GM19372 (cell line): ENCODE results near the gene MYL3.
"Not testable (repeated sequence)": the region's sequence is repeated elsewhere in the genome, so short reads cannot be mapped to it uniquely, and the experiment has no call there.

Source experiments
- ATAC-seq: cut with Tn5 transposase; IDR thresholded peaks from one replicate; pipeline ENCODE4 v1.9.1; 2021; ENCODE audit warnings: mild to moderate bottlenecking, low read depth, moderate library complexity; ENCODE audit not compliant: unreplicated experiment

MYL3 gene

DNA sequence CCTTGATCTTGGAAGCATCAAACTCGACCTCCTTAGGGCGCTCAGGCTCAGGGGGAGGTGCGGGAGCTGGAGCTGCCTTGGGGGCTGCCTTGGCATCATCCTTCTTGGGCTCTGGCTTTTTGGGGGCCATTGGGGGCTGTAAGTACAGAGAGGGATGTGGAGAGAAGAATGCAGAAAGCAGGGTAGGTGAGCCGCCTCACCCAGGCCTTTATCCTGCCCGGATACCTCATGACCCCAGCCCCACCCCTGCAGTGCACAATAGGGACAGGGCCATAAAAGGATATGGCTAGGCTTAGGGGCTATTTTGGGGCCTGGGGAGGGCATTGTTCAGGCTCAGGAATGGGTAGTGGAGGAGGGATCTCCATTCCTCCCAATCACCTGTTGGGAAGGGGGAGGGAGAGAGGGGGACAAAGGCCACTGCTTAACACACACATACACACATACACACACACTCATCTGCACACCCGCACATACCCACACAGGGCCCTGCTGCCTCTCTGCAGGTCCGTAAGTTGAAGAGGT, at the start of gene MYL3:
Gene MYL3 (minus strand): TSS at position 184 of the 522 bp plus-strand sequence. CDS start 54 bp downstream, at position 130.
- no peak for ATAC-seq

DNA sequence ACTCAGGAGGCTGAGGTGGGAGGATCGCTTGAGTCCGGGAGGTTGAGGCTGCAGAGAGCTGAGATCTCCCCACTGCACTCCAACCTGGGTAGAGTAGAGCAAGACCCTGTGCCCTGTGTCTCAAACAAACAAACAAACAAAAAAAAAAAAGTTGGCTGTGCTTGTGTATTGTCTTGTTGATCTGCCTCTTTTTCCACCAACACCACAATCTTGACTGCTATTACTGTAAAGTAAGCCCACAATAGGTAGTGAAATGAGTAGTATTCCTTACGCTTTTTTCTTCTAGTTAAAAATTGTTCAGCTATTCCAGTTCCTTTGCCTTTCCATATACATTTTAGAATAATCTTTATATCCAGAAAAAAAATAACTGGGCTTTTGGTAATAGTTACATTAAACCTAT, 49.7 kb upstream of the MYL3 start:
- ATAC-seq = no peak

DNA sequence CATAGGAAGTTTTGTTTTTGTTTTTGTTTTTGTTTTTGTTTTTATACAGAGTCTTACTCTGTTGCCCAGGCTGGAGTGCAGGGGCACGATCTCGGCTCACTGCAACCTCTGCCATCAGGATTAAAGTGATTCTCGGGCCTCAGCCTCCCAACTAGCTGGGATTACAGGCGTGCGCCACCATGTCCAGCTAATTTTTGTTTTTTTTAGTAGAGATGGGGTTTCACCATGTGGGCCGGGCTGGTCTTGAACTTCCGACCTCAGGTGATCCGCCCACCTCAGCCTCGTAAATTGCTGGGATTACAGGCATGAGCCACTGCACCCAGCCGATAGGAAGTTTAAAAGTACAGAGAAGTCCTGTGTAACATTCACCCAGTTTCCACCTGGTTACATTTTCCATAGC, 47.7 kb upstream of the MYL3 start:
- not testable (repeated sequence) for ATAC-seq

DNA sequence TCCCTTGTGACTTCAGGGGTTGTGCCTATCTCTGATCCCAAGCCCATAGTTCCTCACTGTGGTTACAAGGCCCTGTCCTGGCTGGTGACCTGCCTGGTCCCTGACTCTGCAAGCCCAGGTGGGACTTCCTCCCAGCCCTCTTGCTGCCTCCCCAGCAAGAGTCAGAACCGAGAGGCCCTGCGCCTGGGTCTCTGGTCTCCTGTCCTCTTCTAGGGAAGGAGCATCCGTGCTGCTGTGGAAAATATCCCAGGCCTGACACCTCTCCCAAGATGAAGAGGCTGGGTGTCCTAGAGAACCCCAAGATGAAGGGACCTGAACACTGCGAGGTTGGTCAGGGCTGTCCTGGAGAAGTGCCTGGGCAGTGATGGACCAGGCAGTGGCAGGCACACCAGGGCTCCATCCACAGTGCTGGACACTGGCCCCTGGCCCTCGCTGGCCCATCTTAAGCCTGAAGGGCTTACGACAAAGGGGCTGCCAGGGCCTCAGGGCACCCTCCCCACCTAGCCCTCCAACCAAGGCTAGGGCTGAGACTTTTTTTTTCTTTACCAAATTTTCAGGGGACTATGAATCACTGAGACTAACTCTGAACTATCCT, 47.0 kb upstream of the MYL3 start:
- ATAC-seq = no peak

DNA sequence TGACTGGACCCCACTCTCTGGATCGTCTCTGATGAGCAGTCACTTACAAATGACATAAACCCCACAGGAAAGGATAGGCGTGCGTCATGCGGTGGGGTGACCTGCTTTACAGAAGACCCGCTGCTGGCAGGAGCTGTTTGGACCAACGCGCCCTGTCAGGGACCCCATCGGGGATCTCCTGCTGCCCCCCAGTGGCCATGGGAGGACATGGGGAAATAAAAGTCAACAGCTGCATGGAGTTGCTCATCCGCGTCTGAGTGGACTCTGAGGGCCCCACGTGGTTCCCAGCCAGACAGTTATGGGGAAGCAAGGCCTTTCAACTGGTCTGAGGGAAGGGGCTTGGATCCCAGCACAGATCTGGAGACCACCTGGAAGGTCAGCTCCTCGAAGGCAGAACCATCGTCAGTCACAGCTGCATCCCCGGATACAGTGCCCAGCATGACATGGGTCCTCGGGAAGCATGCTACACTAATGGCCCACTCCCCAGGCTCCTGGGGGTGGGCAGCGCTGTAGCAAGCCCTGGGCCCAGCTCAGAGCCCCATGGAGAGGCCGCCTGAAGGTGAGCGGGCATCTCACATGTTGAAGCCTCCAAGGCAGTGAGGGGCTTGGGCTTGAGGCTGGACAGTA, 46.4 kb upstream of the MYL3 start:
- ATAC-seq = no peak

DNA sequence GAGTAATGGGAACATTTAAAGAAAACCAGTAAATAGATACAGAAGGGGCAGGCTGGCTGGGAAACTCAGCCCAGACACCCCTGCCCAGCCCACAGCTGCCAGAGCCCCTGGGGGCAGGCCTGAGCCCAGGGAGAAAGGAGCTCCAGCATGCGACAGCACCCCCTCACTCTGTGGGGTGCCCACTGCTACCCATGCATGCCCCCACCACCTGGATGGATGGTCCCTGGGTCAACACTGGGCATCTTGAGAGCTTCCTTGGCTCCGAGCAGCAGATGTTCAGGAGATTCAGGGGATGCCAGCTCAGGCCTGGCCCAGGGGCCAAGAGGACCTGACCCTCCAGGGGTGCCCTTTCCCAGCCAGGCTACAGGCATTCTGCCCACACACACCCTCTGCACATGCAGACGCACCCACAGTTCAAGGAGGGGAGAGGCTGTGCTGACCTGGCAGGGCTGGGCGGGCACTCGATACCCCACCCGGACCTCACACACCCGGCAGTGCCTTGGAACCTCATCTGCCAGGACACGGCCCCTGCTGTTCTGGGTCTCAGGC, 45.8 kb upstream of the MYL3 start:
- ATAC-seq = no peak

DNA sequence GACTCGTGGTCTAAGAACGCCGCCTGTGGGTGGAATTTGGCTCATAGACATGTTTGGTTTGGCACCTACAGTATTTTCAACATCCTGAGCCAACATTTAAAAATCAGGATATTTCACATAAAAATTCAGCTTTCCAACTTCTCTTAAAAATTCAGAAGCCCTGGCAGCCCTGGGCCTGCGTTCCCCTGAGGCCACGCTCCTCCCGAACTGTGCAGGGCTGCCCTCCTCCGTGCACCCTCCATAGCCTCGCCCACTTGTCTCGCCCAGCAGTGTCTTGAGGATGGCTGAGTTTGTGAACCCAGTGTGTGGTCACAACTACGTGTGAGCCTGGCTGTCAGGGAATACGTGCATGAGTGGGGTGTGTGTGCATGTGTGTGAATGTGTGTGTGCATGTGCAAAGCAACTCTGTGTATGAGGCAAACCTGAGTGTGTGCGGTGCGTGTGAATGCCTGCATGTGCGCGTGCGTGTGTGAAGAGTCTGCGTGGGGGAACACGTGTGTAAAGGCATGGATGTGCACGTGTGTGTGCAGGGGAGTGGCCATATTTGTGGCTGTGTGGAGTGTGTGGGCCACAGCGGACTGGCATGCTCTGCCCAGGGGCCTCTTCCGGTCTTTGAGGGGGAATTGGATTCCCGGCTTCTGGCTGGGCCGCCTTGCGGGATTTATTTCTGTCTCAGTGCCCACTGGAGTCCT, 45.2 kb upstream of the MYL3 start:
- ATAC-seq = no peak

DNA sequence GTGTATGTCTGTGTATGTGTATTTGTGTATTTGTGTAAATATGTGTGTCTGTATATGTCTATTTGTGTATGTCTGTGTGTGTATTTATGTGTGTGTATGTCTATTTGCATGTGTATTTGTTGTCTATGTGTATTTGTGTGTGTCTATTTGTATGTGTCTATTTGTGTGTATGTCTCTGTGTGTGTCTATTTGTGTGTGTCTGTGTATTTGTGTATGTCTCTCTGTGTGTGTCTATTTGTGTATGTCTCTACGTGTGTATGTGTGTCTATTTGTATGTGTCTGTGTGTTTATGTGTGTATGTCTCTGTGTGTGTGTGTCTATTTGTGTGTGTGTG, 44.7 kb upstream of the MYL3 start:
- ATAC-seq = no peak

DNA sequence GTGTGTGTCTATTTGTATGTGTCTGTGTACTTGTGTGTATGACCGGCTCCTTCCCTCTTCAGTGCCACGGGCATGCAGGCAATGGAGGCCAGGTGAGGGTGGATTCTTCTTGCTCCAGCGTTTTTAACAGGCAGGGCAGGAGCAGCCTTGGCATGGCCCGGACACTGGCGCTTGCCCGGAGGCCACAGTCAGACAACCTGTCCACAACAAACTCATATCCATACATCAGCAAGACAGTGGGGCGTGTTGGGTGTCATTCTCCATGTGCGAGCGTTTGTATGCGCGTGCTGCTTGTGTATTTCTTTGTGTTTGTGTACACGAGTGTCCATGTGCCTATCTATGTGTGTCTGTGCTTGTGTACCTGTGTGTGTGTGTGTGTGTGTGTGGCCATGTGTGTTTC, 44.0 kb upstream of the MYL3 start:
- no peak for ATAC-seq

DNA sequence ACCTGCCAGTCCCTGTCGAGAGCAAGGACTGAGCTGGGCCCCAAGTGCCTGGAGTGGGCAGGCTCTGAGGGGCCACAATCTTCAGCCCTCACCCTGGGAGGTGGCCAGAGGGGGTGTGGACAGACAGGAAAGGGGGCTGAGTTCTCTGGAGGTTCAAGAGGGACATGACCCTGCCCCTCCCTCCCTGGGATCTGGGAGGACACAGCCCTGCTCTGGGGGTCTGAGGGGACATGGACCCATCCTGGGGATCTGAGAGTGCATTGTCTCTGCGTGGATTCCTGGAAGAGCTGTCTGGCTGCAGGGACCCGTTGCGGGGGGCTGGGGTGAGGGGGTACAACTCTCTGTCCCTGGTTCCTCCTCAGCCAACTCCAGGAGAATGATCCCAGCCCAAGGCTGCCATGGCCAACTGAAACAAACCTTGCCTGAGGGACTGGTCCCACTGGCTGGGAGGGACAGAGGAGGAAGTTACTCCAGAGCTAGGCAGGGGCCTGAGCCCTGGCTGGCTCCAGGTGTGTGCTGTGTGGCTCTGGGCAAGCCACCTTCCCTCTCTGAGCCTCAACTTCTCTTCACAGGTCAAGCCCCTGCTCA, 43.3 kb upstream of the MYL3 start:
- no peak for ATAC-seq

DNA sequence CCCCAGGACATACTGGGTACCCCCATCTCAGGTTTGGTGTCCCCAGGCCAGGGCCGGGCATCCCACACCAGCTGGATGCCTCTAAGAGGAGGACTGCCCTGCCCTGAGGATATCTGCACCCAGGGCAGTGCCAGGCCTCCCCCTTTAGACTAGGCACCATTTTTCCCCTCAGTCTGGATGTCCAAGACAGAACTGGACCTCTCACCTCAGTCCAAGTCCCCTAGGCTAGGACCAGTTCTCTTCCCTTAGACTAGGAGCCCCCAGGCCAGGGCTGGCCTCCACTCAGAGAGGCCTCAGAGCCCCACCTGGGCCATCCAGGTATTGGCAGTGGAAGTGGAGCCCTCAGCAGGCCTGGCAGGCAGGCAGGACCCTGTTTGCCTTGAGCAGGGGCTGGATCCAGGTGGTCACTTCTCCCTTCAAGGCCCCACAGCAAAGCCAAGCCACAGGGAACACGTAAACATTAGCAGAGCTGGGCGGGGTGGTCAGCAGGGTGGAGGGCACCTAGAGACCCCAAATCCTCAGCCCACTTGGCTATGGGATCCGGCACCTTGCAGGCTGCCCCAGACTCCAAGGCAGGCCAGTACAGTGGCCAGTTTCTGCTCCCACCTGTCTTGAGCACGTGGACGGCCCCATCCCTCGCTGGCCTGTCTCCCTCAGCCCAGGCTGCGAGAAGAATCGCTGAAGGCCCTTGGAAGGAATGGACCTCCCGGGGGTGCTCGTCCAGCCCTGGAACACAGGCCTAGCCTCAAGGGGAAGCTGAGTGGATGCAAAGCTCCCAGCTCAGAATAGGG, 42.6 kb upstream of the MYL3 start:
- no peak for ATAC-seq

DNA sequence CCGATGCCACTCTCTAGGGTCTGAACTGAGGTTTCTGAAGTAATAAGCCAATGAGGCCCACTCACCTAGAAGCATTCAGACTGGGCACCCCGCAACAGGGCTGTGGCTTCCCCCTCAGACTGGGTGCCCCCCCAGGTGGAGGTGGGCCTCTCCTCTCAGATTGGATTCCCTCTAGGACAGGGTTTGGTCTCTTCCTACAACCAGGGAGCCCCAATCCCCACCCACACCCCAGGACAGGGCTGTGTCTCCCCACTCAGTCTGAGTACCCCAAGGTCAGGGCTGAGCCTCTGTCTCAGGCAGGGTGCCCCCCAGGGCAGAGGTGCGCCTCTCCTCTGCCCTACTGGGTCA, 41.9 kb upstream of the MYL3 start:
- no peak for ATAC-seq

DNA sequence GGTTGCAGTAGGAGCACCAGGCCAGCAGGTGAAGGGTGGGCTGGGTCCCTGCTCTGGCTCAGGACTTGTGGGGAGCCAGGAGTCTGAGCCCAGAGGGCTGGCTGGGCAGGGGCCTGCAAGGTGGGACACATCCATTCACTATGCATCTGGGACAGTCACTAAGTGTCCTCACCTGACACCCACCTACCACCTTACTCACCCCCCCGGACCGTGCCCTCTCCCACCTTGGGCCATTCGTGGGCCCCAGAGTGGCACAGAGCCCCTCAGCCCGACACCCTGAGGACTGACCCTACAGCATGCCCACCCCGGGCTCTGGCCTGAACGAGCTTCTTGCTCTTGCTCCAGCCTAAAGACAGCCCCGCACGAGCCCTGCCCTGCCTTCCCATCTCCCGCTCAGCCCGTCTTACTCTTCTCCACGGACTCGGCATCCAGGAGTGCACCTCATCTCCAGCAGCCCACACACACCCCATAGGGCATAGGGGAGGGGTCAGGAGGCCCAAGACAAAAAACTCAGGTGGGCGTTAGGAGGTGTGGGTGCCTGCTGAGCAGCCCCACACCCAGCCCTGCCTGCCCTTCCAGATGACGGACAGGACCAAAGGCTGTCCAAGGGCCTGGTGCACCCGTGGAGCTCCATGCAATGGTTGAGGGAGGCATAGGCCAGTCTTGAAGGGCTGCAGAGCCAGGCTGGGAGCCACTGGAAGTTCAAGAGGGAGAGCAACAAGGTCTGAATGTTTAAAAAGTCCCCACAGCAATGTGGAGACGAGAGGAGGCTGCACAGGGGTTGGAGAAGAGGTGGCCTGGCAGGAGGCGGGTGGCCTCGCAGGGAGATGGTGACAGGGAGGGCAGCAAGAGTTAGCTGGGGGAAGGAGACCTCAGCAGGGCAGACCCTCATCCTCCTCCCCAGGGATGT, 41.3 kb upstream of the MYL3 start:
- ATAC-seq = no peak

DNA sequence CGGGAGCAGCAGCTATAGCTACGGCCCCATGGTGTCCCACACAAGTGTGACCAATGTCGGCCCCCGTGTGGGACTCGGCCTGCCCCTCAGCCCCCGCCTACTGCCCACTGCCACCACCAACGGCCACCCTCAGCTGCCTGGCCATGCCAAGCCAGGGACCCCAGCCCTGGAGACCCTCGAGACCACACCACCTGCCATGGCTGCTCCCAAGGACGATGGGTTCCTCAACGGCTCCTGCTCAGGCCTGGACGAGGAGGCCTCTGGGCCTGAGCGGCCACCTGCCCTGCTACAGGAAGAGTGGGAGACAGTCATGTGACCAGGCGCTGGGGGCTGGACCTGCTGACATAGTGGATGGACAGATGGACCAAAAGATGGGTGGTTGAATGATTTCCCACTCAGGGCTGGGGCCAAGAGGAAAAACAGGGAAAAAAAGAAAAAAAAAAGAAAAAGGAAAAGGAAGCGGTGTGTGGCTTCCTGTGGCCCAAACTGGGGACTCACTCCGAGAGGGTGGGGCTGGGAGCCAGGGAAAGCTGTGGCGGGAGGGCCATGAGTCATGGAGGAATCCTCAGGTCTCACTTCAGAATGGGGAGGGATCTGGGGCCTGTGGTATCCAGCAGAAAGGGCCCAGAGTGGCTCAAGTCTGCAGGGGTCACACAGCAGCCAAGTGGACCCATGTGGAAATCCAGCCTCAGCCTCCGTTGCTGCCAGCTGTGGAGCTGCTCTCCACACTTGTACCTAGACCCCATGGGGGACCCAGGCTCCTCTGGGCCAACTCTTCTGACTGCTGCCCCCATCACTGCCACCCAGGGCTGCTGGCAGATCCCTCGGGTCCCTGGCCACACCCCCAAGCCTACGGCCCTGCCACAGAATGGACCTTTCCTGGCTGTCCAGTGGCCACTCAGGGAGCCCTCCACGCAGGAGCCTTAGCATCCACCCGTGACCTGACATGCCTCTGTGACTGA, 40.4 kb upstream of the MYL3 start:
- ATAC-seq = no peak

DNA sequence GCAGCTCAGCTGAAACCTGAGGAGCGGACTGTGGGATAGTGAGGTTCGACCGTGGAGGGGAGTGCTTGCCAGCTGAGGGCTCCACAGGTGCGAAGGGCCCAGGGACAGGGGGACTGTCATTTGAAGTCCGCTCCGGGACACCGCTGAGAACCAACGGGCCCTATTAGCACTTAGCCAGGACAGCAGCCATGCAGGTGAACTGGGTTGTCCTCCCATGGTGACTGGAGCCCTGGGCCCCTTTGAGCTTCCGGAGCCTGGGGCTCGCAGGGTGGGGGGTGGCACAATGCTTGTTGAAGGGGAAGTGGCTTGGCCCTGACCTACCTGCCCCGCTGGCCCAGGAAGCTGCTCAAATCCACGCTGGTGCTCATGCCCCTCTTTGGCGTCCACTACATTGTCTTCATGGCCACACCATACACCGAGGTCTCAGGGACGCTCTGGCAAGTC, 39.0 kb upstream of the MYL3 start:
- no peak for ATAC-seq

DNA sequence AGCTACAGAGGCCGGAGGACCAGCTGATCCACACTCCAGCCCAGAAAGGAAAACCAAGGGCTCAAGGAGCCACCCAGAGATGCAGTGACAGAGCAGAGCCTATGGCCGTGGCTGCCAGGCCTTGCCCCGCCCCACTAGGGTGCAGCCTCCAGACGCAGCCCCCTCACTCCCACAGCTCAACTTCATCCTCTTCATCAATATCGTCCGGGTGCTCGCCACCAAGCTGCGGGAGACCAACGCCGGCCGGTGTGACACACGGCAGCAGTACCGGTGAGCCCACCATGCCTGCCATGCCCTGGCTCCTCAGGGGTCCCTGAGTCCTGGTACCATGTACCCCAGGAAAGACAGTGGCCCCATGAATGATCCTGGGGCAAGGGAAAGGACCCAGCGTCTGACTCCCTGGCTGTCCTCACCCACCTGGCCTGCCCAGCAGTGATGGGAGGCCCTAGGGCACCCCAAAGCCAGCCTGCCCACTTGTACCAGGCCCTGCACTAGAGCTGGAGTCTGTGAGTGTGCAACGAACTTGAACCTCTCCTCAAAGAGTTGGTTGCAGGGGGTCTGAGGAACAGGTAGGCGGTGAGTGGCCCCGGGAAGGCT, 38.4 kb upstream of the MYL3 start:
- ATAC-seq = no peak

DNA sequence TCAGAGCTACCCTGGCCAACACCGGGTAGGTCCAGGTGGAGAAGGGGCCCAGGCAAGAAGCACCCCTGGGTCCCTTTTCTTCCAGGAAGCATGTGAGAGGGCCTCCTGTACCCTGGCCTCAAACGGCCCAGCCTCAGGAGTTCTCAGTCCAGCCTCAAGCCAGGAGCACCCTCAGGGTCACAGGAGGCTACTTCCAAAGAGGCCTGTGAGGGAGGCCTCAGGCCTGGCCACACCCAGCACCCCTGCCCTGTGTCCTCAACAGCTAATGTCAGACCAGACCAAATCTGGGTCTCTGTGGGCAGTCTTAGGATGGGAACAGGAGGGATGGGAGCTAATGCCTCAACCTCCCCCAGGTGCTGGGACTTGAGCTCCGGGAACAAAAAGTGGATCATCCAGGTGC, 37.8 kb upstream of the MYL3 start:
- no peak for ATAC-seq

DNA sequence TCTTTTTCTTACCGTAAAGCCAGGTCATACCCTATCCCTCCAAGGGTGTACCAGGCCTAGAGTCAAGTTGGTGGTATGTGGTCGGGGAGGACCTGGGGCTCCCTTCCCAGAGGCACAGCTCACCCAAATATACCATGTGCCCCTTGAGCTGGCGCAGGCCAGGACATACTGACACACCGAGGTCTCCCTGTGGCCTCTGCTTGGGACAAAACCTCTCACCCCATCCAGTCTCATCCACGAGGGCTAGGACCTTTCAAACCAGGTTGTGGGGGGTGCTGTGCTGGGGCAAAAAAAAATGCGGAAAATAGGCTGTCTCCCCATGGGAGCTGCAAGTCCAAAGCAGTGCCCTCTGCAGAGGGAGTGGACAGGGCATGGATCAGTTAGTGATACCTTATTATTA, 37.1 kb upstream of the MYL3 start:
- ATAC-seq = no peak
